Upper lobe of right lung (tissue), 1 donor: ENCODE measurements around the gene PHRF1. TPM values are rescaled to one million over a fixed set of nuclear protein-coding genes. Genes with fewer than 3 reads are reported as not detected.

Source experiments
- ATAC-seq: fragments of 200-7000 bp; cut with Tn5 transposase; one replicate; pipeline ENCODE4 v1.9.1; 2020; ENCODE audit warnings: mild to moderate bottlenecking, moderate library complexity
- DNase-seq: peaks from one replicate; pipeline ENCODE4 v3.0.0-alpha.2; 2020
- H3K27ac ChIP-seq: fragments of 200-600 bp; one replicate; pipeline ENCODE4 v1.8.0; 2022
- H3K27me3 ChIP-seq: fragments of 200-600 bp; one replicate; pipeline ENCODE4 v1.8.0; 2022; ENCODE audit warnings: mild to moderate bottlenecking
- H3K36me3 ChIP-seq: fragments of 200-600 bp; one replicate; pipeline ENCODE4 v1.8.0; 2022
- H3K4me1 ChIP-seq: fragments of 200-600 bp; one replicate; pipeline ENCODE4 v1.8.0; 2022
- H3K4me3 ChIP-seq: fragments of 200-600 bp; one replicate; pipeline ENCODE4 v1.8.0; 2022; ENCODE audit warnings: mild to moderate bottlenecking
- H3K9me3 ChIP-seq: fragments of 200-600 bp; one replicate; pipeline ENCODE4 v1.8.0; 2022
- CTCF ChIP-seq: fragments of 200-600 bp; IDR thresholded peaks from one replicate; pipeline ENCODE4 v1.8.0; 2022; ENCODE audit warnings: antibody characterized with exemption
- intact Hi-C: fragments of 100-400 bp; cut with DNase I; formaldehyde crosslinking; loops from one replicate; pipeline ENCODE4 v1.11.0; 2022
- total RNA-seq: library from RNA; stranded (reverse); fragmentation: NEBNext Ultra II Directional; extraction: Animal tissue kit (Norgen Biotek cat#: 25700); gene quantifications from one replicate; pipeline ENCODE4 v1.2.1, GENCODE V29; 2021
- donor health status: DM: no; HTN: yes; CAD: no; lungs with severe emphysema.

Gene PHRF1
- total RNA-seq, 1 donor from 2014 or later, result 31.0 TPM

- H3K36me3 ChIP-seq, result peaks cover 12% of the 10 kb centered on the region
- intact Hi-C loops, result no loop called here
- no peak for ATAC-seq
- H3K27me3 ChIP-seq, result peaks cover 24% of the 10 kb centered on the region
- TF ChIP-seq CTCF, result no peak
- no peak for DNase-seq
- peaks cover 4% of the 10 kb centered on the region for H3K4me1 ChIP-seq
- H3K4me3 ChIP-seq, result no peak overlapping the region
- H3K27ac ChIP-seq, result no peak overlapping the region
- H3K9me3 ChIP-seq, result no peaks in the 10 kb centered on the region
Measured at GRCh38 chr11:640021-640706, 63.9 kb downstream of the PHRF1 start.

GRCh38 chr11:641806-642370 is 65.6 kb downstream of the PHRF1 start:
- Histone ChIP-seq H3K4me3 (no peak overlapping the region), H3K27me3 (peaks cover 21% of the 10 kb centered on the region), H3K9me3 (no peaks in the 10 kb centered on the region), H3K36me3 (peaks cover 12% of the 10 kb centered on the region), H3K27ac (no peak overlapping the region), H3K4me1 (peaks cover 4% of the 10 kb centered on the region)
- intact Hi-C loops, result no loop called here
- no peak for TF ChIP-seq CTCF
- DNase-seq (no peak), ATAC-seq (no peak)

GRCh38 chr11:643366-643765 is 67.1 kb downstream of the PHRF1 start:
- peaks cover 9% of the 10 kb centered on the region for H3K27me3 ChIP-seq
- H3K9me3 ChIP-seq, result no peaks in the 10 kb centered on the region
- intact Hi-C loops, result no loop called here
- no peaks in the 10 kb centered on the region for H3K4me1 ChIP-seq
- H3K36me3 ChIP-seq, result peaks cover 12% of the 10 kb centered on the region
- ATAC-seq (no peak), DNase-seq (no peak)
- no peak for TF ChIP-seq CTCF
- H3K4me3 ChIP-seq, result no peak overlapping the region
- H3K27ac ChIP-seq, result no peak overlapping the region

GRCh38 chr11:643849-644738 is 67.8 kb downstream of the PHRF1 start:
- Histone ChIP-seq H3K27ac (no peak overlapping the region), H3K36me3 (peaks cover 12% of the 10 kb centered on the region), H3K9me3 (no peaks in the 10 kb centered on the region), H3K27me3 (peaks cover 2% of the 10 kb centered on the region), H3K4me3 (no peak overlapping the region), H3K4me1 (no peaks in the 10 kb centered on the region)
- TF ChIP-seq CTCF, result no peak
- DNase-seq (no peak), ATAC-seq (no peak)
- intact Hi-C loops, result no loop called here

GRCh38 chr11:645536-645935 is 69.3 kb downstream of the PHRF1 start:
- TF ChIP-seq CTCF, result no peak
- no peak overlapping the region for H3K27ac ChIP-seq
- H3K9me3 ChIP-seq, result no peaks in the 10 kb centered on the region
- ATAC-seq, result no peak
- H3K4me1 ChIP-seq, result no peaks in the 10 kb centered on the region
- no peak overlapping the region for H3K4me3 ChIP-seq
- H3K36me3 ChIP-seq, result peaks cover 13% of the 10 kb centered on the region
- DNase-seq, result no peak
- intact Hi-C loops, result no loop called here
- H3K27me3 ChIP-seq, result no peaks in the 10 kb centered on the region
